ENCODE results near the gene RNF141.

RNF141 gene

DNA sequence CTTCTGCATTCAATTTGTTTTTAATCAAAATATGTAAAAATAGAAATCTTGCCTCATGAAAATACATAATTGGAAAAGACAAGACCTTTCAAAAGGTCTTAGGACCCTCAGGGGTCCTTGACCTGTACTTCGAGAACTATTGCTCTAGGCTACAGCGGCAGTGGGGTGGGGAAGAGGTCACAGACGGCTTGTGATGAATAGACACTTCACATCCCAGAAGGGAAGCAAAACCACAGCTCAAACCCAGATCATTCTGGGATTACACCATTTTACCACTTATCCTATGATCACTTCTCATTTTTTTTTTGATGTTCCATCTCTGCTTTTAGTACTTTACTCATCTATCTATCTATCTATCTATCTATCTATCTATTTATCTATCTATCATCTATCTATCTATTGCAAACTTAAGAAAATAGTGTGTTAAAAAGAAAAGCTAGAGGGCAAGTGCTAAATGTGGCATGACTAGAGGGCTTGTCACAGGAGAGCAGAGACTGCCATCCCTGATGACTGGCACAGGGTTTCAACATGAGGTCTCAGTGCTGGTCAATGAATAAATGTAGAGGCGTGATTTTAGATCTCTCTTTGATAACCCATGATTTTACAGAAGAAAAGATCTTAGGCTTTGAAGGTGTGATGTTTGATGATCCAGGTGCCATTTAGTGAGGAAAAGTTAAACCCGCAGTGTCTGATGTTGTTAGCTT is 37.1 kb downstream of the RNF141 start:
- no peak for ATAC-seq
- TF ChIP-seq, protein P1, sequence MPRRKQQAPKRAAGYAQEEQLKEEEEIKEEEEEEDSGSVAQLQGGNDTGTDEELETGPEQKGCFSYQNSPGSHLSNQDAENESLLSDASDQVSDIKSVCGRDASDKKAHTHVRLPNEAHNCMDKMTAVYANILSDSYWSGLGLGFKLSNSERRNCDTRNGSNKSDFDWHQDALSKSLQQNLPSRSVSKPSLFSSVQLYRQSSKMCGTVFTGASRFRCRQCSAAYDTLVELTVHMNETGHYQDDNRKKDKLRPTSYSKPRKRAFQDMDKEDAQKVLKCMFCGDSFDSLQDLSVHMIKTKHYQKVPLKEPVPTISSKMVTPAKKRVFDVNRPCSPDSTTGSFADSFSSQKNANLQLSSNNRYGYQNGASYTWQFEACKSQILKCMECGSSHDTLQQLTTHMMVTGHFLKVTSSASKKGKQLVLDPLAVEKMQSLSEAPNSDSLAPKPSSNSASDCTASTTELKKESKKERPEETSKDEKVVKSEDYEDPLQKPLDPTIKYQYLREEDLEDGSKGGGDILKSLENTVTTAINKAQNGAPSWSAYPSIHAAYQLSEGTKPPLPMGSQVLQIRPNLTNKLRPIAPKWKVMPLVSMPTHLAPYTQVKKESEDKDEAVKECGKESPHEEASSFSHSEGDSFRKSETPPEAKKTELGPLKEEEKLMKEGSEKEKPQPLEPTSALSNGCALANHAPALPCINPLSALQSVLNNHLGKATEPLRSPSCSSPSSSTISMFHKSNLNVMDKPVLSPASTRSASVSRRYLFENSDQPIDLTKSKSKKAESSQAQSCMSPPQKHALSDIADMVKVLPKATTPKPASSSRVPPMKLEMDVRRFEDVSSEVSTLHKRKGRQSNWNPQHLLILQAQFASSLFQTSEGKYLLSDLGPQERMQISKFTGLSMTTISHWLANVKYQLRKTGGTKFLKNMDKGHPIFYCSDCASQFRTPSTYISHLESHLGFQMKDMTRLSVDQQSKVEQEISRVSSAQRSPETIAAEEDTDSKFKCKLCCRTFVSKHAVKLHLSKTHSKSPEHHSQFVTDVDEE (CRISPR knock-in tag; IDR thresholded peaks at IDR 0.05), result no peak
- TF ChIP-seq ZFP3 (CRISPR knock-in tag; IDR thresholded peaks at IDR 0.05) (no peak), ARNTL (CRISPR knock-in tag; IDR thresholded peaks at IDR 0.05; ENCODE audit: borderline replicate concordance, low read depth) (no peak), ZFP30 (CRISPR knock-in tag; IDR thresholded peaks at IDR 0.05) (no peak), BACH2 (CRISPR knock-in tag; IDR thresholded peaks at IDR 0.05; ENCODE audit: borderline replicate concordance) (no peak), OSR1 (CRISPR knock-in tag; IDR thresholded peaks at IDR 0.05) (no peak), ZC3H10 (CRISPR knock-in tag; IDR thresholded peaks at IDR 0.05) (no peak), RARB (CRISPR knock-in tag; IDR thresholded peaks at IDR 0.05) (no peak), ZNF565 (CRISPR knock-in tag; conservative IDR thresholded peaks at IDR 0.05; ENCODE audit: low read depth) (no peak)
- TF ChIP-seq, protein P2, sequence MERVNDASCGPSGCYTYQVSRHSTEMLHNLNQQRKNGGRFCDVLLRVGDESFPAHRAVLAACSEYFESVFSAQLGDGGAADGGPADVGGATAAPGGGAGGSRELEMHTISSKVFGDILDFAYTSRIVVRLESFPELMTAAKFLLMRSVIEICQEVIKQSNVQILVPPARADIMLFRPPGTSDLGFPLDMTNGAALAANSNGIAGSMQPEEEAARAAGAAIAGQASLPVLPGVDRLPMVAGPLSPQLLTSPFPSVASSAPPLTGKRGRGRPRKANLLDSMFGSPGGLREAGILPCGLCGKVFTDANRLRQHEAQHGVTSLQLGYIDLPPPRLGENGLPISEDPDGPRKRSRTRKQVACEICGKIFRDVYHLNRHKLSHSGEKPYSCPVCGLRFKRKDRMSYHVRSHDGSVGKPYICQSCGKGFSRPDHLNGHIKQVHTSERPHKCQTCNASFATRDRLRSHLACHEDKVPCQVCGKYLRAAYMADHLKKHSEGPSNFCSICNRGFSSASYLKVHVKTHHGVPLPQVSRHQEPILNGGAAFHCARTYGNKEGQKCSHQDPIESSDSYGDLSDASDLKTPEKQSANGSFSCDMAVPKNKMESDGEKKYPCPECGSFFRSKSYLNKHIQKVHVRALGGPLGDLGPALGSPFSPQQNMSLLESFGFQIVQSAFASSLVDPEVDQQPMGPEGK (CRISPR knock-in tag; IDR thresholded peaks at IDR 0.05; ENCODE audit: borderline replicate concordance), result no peak
- TF ChIP-seq, protein P3, sequence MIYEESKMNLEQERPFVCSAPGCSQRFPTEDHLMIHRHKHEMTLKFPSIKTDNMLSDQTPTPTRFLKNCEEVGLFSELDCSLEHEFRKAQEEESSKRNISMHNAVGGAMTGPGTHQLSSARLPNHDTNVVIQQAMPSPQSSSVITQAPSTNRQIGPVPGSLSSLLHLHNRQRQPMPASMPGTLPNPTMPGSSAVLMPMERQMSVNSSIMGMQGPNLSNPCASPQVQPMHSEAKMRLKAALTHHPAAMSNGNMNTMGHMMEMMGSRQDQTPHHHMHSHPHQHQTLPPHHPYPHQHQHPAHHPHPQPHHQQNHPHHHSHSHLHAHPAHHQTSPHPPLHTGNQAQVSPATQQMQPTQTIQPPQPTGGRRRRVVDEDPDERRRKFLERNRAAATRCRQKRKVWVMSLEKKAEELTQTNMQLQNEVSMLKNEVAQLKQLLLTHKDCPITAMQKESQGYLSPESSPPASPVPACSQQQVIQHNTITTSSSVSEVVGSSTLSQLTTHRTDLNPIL (CRISPR knock-in tag; IDR thresholded peaks at IDR 0.05; ENCODE audit: low read depth), result no peak
- TF ChIP-seq, protein P4, sequence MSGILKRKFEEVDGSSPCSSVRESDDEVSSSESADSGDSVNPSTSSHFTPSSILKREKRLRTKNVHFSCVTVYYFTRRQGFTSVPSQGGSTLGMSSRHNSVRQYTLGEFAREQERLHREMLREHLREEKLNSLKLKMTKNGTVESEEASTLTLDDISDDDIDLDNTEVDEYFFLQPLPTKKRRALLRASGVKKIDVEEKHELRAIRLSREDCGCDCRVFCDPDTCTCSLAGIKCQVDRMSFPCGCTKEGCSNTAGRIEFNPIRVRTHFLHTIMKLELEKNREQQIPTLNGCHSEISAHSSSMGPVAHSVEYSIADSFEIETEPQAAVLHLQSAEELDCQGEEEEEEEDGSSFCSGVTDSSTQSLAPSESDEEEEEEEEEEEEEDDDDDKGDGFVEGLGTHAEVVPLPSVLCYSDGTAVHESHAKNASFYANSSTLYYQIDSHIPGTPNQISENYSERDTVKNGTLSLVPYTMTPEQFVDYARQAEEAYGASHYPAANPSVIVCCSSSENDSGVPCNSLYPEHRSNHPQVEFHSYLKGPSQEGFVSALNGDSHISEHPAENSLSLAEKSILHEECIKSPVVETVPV (CRISPR knock-in tag; IDR thresholded peaks at IDR 0.05), result no peak

DNA sequence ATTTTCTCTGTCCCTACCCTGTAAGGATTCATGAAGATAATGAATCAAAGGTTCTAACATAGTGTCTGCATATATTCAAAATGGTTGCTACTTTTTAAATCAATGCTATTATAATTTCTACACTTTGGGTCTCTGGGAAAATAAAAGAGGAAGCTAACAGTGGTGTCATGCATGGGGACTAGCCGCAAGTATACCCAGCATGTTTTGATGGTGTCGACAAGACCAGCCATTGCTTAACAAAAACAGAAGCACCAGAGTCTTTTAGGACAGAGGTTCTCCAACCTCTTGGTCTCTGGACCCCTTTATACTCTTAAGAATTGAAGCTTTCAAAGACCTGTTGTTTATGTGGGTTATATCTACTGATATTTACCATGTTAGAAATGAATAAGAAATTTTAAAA is 37.8 kb downstream of the RNF141 start:
- ATAC-seq, result no peak
- no peak for TF ChIP-seq OSR1 (CRISPR knock-in tag; IDR thresholded peaks at IDR 0.05)
- no peak for TF ChIP-seq ZC3H10 (CRISPR knock-in tag; IDR thresholded peaks at IDR 0.05)
- no peak for TF ChIP-seq ESRRG (CRISPR knock-in tag; IDR thresholded peaks at IDR 0.05)
- TF ChIP-seq BACH2 (CRISPR knock-in tag; IDR thresholded peaks at IDR 0.05; ENCODE audit: borderline replicate concordance), result no peak
- no peak for TF ChIP-seq RARB (CRISPR knock-in tag; IDR thresholded peaks at IDR 0.05)
- TF ChIP-seq, protein P1 (CRISPR knock-in tag; IDR thresholded peaks at IDR 0.05), result no peak
- no peak for TF ChIP-seq SNAI2 (CRISPR knock-in tag; IDR thresholded peaks at IDR 0.05)
- no peak for TF ChIP-seq ARNTL (CRISPR knock-in tag; IDR thresholded peaks at IDR 0.05; ENCODE audit: borderline replicate concordance, low read depth)
- TF ChIP-seq ISL1 (CRISPR knock-in tag; IDR thresholded peaks at IDR 0.05), result no peak
- TF ChIP-seq, protein P2 (CRISPR knock-in tag; IDR thresholded peaks at IDR 0.05; ENCODE audit: borderline replicate concordance), result no peak
- TF ChIP-seq, protein P5, sequence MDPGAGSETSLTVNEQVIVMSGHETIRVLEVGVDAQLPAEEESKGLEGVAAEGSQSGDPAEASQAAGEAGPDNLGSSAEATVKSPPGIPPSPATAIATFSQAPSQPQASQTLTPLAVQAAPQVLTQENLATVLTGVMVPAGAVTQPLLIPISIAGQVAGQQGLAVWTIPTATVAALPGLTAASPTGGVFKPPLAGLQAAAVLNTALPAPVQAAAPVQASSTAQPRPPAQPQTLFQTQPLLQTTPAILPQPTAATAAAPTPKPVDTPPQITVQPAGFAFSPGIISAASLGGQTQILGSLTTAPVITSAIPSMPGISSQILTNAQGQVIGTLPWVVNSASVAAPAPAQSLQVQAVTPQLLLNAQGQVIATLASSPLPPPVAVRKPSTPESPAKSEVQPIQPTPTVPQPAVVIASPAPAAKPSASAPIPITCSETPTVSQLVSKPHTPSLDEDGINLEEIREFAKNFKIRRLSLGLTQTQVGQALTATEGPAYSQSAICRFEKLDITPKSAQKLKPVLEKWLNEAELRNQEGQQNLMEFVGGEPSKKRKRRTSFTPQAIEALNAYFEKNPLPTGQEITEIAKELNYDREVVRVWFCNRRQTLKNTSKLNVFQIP (CRISPR knock-in tag; IDR thresholded peaks at IDR 0.05; ENCODE audit: borderline replicate concordance, low read depth), result no peak
- no peak for TF ChIP-seq CSDC2 (CRISPR knock-in tag; IDR thresholded peaks at IDR 0.05)
